NCI-H2107 (cell line): Measurements from ENCODE around the gene GPR34.
A peak's percentile ranks its signal among the peaks of the same experiment; 100 is the strongest.
"Not testable (repeated sequence)": the region's sequence is repeated elsewhere in the genome, so short reads cannot be mapped to it uniquely, and the experiment has no call there.

ENCODE experiments used
- DNase-seq: peaks from one replicate; lab custom pipeline; 2025; lab: John Stamatoyannopoulos, UW

Gene GPR34

DNA sequence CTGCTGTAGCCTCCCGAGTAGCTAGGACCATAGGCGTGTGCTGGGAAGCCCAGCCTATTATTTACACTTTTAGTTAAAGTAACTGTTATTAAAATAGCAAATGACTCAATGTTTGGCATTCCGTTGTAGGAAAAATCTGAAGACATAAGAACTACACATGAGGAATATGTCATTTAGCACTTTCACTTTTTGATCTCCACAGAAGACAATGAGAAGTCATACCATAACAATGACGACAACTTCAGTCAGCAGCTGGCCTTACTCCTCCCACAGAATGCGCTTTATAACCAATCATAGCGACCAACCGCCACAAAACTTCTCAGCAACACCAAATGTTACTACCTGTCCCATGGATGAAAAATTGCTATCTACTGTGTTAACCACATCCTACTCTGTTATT, 6.7 kb downstream of the GPR34 start:
- no peak for DNase-seq

DNA sequence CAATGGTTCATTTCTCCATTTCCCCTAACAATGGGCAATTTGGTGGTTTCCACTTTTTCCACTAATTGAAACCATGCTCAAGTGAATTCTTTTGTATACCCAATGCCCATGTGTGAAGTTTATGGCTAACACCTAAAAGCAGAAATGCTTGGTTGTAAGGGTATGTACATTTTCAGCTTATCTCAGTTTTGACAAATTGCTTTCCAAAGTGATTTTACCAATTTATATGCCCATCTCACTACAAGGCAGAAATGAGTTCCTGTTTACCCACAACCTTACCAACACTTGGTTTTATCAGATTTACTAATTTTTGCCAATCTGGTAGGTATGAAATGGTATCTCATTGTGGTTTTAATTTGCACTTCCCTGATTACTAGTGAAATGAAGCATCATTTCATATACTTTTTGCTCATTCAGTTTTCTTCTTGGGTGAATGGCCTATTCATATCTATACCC, 14.8 kb downstream of the GPR34 start:
- DNase-seq = no peak

DNA sequence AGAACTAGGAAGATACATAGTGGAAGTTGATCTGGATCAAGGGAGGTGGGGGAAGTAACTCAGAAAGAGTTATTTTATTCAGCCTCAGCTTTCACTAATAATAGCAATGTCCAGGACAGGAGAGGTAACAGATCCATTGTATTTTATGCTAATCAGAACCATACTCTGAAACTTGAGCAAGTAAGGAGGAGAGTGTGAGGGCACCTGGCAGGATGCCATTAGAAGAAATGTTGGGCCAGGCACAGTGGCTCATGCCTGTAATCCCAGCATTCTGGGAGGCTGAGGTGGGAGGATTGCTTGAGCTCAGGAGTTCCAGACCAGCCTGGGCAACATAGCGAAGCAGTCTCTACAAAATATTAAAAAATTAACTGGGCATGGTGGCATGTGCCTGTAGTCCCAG, 16.3 kb downstream of the GPR34 start:
- DNase-seq = no peak

DNA sequence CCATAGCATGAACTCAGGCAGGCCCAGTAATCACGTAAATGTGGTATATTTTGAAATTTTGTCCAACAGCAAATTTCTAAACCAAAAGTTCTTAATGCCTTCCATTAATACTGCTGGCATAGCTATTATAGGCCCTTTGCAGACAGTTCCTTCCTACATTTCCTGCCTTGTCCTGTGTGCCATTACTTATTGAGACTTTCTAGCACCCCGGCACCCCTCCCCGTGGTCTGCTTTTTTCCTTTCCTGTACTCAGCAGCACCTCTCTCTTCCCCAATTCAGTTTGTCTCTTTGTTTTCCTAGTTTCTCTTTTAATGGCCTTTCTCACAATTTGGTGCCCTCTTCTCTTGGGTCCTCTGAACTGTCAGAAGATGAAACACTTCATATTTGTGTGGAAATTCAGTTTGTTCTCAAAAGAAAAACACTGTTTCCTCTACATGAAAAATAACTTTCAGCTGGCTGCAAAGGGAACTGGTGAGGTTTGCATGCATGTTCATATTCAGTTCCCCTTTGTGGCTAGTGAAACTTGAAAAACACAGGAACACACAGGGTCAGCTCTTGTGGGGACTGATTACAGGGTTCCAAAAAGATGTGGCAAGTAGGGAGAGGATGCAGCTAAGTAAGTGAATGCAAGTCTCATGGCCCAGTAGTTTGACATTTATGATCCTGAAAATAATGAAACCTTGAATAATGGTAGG, 17.1 kb downstream of the GPR34 start:
- no peak for DNase-seq

DNA sequence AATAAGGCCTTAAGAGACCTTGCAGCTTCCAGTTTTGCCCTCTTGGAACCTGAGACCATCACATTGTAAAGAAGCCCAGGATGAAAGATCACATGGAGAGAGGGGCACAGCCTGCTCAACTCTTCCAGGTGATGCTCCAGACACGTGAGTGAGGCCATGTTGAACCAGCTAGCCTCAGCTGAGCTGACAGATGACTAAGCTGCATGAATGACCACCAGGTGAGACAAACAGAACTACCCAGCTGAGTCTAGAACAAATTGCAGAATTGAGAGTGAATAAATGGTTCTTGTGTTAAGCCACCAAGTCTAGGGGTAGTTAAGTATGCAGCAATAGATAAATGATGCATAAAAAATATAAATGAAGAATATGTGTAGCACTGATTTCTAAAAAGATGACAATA, 18.4 kb downstream of the GPR34 start:
- no peak for DNase-seq

DNA sequence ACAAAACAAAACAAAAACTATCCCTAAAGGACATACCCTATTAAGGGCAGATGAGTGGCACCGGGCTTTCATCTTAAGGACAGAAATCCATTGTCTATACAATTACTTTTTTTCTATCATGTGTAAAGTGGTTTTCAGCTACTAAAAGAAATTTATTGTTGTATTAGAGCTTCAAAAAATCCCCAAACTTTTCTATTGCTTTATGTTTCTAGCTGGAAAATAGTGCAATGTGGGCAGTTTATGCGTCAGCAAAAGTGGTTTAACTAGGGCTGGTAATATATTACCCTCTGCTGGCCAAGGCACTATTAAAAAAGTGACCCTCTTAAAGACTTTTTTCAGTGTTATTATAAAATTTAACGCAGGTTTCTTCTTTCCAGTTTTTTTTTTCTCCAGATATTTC, 19.7 kb downstream of the GPR34 start:
- no peak for DNase-seq

DNA sequence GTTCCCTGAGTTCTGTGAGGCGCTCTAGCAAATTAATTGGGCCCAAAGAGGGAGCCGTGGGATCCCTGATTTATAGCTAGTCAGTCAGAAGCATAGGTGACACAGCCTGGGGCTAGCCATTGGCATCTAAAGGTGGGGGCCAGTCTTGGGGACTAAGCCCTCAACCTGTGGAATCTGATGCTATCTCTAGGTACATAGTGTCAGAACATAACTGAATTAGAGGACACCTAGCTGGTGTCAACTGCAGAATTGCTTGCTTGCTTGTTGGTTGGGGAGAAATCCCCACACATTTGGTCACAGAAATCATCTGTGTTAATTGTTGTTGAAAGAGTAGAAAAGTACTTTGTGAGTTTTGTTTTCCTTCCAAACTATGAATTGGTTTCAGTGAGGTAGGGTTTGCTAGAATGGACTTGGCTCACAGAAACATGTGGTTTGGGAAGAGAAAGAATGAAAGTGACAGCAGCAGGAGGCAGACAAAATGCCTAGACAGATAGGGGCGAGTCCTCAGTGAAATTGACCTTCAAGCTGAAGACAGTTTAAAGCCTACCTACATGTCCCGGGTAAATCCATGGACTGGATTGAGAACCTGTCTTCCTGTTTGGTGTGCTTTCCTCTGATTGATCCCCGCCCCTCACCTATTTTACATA, 22.4 kb downstream of the GPR34 start:
- DNase-seq = no peak

DNA sequence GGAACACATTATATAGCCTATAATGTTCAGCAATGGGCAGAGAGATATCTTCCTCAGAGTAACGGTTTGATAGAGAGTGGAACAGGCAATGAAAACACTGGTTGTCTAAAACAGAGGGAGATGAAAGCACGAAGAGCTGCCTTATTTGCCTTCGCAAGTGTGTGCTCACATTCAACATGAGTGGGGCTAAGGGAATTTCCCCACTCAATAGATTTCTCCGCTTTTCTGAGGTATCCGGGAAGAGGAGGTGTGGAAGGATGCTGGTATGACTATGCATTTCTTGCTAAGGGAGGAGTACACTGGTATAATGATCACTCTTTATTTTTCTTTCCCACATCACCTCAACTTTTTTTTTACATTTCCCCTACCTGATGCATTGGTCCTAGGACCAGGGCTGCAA, 27.4 kb downstream of the GPR34 start:
- DNase-seq = no peak

DNA sequence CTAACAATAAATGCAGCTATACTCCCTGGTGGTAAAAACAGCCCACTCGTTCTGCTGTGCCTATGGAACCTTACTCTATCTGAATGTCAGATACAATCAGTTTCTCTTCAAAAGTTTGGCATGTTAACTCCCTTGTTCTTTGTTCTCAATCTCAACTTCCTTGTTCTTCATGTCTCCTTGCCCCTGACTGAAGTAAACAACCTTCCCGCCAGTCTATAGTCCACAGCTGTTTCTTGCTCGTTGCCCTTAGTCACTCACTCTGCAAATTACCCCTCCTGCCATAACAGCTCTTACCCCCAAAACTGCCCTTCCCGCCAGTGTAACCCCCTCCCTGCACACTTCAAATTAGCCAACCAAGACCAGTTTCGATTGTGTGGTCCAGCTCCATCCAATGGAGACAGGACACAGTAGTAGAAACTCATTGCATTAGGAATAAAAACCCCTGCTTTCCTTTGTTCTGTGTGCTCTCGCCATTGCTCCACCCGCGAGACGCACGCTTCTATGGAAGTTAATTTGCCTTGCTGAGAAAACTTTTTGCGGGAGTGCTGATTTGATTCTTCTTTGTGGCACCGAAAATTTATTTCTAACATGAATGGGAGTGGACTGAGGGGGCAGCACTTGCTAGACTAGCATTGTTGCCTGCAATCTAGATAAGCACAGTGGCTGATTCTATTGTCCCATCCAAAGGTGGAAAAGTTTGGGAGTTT, 28.1 kb downstream of the GPR34 start:
- DNase-seq = no peak

DNA sequence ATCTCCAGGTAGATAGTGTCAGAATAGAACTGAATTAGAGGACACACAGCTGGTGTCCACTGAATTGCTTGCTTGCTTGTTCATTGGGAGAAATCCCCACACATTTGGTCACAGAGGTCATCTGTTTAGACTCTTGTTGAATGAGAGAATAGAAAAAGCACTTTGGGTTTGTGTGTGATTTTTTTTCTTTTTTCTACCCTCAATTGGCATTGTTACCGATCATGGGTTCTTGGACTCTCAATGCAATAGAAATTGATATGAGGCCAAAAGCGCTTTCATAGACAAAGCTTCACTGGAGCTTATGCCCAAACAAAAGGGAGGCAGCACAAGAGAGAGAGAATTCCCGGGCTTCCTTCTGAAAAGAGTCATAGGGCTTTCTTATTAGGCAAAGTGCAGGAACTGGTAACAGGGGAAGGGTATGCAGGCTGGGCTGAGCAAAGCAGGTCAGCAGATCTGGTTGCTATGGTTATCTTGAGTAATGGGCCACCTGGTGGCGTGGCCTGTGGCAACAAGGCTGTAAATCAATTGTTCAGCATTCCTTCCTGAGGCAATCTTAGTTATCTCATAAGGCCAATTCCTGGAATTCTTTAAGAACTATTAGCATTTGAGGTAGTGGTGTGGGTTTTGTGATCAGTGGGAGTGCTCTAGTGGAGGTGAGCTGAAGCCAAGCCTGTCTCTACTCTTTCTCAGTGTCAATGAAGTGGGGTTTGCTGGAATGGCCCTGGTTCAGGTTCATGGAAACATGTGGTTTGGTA, 29.9 kb downstream of the GPR34 start:
- DNase-seq = no peak

DNA sequence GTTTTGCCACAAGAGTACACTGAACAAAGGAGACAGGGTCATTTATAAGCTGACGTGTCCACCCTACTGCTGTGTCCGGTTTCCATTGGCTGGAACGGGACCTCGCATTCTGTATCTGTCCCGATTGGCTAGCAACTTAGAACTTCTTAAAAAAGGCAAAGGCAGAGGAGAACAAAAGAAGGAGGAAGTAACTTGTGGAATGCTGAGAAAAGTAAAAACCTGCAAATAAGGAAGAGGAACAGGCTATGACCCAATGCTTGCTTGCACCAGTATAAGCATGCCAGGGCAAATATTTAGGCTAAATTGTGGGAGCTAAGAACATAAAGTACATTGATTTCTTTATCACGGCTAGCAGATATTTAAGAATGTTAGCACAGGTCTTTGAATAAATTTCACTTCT, 30.8 kb downstream of the GPR34 start:
- not testable (repeated sequence) for DNase-seq

DNA sequence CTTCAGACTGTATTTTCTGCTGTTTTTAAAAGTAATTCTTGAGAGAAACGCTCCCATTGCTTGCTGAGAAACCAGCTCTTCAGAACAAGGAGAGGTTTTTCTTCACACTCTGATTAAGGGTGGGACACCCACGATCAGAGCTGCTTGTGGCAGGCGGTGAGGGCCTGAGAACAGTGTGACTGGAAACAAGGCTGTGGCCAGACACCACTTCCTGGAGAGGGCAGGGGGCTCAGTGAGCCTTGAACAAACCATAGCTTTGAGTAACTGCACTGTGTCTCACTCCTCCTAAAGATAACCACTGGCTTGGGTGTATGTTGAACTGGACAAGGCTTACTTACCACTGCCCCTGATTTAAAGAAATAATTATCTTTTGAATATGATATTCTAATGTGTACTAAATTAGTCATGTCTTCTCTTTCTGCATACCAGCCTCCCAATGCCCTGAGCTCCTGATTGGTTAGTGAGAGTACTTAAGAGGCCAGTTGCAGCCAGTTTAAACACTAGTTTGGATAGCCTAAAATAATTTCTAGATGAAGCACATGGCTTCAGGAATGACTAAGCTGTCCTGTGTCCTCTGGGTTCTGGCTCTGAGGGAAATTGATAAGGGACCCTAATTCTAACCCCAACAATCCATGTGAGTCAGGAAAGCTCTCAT, 31.5 kb downstream of the GPR34 start:
- DNase-seq = no peak

DNA sequence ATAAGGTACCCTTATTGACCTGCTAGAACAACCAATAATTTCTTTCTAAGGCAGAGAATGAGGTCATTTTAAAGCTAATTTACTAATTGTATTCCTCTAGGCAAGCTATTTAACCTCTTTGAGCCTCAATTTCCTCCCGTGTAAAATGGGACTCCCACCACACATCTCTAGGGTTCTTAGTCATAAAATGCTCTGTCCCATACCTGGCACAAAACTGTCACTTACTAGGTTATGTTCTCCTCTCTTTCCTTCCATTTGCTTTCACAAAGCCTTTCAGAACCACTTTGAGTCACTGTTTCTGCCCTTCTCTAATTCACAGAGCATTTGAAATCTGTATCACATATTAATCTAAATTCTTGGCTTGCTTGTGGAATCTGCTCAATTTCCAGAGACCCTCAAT, 32.8 kb downstream of the GPR34 start:
- no peak for DNase-seq

DNA sequence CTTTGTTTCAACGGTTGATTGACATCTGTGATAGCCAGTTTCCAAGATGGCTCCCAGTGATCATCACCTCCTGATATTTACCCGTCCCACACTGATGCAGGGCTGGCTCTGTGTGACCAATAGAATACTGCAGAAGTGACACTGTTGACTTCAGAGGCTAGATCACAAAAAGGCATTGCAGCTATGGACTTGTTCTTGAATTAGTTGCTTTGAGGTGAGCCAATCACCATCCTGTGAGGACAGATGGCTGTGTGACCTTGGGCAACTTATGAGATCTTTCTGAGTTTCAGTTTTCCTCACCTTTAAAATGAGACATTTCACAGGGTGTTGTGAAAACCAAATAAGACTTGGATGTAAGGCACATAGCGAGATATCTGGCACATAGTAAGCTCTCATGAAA, 33.4 kb downstream of the GPR34 start:
- DNase-seq = no peak

DNA sequence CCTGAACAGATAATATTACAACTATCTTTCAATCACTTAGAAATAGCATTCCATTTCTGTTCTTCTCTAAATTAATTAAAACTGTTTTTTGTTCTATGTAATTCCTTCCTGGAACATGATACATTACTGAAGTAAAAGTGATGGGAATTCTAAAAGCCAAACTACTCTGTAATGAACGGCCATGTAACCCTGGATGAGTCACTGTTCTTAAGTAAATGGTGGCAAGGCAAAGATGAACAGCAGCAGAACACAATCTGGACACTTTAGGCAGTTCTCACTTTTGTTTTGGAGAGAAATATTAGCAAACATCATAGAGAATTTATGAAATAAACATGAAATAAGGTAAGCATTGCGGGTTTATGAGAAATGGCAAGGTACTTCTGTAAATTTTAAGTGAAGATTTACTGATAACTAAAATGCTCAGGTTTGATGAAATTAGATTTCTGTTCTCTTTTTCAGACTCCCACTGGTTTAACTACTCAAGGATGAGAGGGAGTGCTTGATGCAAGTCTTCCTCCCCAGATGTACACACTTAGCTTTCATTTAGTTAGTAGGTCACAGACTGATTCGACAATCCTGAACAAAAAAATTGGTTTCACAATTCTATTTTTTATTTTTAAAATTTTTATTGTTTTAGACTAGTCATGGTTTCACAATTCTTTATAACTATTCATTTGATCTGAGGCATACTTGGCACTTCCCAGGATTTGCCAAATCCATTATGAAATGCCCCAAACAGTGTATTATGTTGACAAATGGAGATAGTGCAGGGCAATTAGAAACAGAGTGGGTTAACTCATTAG, 34.2 kb downstream of the GPR34 start:
- no peak for DNase-seq

DNA sequence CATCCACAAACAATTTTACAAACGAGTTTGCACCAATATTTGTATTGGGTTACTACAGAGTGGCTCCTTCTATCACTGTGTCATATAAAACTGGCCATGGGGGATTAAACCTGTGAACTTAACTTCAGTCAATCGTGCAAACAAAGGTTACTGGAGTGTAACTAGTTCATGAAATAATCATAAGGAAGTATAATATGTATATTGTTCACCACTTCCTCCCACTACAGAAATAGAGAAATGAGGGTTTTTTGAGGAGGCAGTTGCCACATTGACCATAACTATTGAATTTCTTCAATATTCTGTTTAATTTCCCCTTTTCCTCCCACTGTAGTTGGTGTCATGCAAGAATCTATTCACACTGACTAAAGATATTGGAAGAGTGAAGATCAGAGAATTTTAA, 35.1 kb downstream of the GPR34 start, which contains the start of gene GPR82:
Gene GPR82, plus strand, starts transcription at position 356 of the 400 bp plus-strand sequence. CDS start 2,846 bp downstream, outside the sequence.
- no peak for DNase-seq

DNA sequence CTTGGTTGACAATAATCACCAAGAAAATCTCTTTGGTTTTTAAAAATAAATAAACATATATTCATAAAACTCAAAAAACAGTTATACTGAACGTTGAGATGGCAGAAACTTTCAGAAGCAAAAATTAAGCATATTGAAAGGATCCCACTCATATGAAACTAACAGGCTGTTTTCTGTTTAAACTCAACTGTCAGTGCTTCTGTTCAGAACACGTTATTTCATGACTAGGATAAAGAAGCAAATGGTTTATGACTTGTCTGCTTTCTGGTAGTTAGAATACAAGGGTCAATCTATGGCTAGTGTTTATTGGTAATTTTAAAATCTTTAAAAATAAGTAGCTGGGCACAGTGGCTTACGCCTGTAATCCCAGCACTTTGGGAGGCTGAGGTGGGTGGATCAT, 39.4 kb downstream of the GPR34 start:
- no peak for DNase-seq

DNA sequence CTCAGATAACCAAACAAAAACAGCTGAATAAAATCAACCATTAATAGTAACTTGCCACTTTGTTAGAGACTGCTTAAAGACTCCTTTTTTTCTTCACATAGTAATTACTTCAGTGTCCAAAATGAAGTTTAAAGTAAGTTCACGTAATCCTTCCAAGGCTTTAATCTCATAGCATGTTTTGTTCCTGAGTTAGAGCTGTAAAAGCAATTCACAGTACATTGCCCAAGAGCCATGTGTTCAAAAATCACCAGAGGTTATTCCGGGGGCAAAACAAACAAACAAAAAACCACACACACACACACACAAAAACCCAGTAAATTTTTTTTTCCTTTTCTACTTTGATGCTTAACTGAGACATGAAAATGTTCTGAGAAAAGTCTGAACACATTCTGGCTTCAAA, 41.3 kb downstream of the GPR34 start:
- DNase-seq = no peak

DNA sequence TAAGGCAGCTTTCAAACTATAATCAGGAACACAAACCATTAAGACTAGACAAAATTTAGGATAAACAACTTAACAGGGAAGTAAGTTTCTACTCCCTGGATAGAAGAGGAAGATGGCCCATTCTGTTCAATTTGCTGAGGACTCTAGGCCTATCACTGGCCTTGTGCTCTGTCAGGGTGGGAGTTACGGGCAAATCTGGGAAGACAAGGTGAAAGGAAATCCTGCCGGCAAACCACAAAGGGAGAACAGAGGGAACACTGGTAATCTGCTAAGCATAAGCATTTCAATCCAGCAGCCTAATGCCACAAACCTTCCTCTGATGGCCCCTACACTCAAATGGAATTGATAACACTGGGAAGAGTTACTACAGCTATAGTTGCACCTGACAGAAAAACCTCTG, 43.5 kb downstream of the GPR34 start:
- DNase-seq = no peak

DNA sequence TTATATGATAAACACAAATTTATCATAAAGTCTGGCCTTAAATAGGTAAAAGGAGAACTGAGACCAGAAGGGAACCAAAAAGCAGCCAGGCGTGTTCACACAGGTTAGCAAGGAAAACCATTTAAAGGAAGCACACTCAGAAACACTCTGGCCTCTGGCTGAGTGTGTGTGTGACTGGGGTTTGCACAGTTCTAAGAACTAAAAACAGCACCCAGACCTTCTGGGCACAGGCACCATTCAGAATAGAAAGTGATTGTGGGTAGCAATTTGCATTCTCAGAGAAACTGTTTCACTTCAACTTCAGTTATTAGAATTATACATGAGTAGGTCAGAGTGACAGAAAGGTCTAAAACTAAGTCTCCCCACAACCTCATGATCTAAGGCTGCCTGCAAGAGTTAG, 45.2 kb downstream of the GPR34 start:
- no peak for DNase-seq

DNA sequence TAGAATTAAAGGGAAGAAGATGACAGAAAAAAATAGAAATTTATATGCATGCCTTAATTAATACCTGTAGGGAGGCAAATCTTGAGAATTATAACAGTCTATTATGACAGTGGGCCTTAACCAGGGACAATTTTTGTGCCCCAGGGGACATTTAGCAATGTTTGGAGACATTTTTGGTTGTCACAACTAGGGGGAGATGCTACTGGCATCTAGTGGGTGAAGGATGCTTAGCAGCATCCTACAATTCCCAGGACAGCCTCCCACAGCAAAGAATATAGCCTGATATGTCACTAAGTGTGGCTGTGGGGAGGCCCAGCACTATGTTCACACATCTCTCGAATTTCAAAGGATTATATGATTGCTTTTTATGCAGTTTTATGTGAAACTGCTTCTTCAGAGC, 45.8 kb downstream of the GPR34 start:
- DNase-seq = peak; percentile 2
